B cell (primary cell): ENCODE measurements around the gene TBC1D14.

Experiments used
- CTCF ChIP-seq: fragments of 200-600 bp; IDR thresholded peaks from one replicate; pipeline ENCODE4 v1.8.0; 2022; ENCODE audit warnings: antibody characterized with exemption, mild to moderate bottlenecking
- EZH2 ChIP-seq: IDR thresholded peaks from 2 replicates; pipeline ENCODE4 v1.6.1; 2012; ENCODE audit warnings: borderline replicate concordance, low read depth, mild to moderate bottlenecking, moderate library complexity, low read length; ENCODE audit not compliant: insufficient read depth, poor library complexity, severe bottlenecking

- TF ChIP-seq EZH2 (no peak), CTCF (no peak)
Observed at GRCh38 chr4:7016086-7016485, 106.5 kb downstream of the TBC1D14 start.
